ENCODE measurements around the gene AGAP1.

AGAP1 gene

DNA sequence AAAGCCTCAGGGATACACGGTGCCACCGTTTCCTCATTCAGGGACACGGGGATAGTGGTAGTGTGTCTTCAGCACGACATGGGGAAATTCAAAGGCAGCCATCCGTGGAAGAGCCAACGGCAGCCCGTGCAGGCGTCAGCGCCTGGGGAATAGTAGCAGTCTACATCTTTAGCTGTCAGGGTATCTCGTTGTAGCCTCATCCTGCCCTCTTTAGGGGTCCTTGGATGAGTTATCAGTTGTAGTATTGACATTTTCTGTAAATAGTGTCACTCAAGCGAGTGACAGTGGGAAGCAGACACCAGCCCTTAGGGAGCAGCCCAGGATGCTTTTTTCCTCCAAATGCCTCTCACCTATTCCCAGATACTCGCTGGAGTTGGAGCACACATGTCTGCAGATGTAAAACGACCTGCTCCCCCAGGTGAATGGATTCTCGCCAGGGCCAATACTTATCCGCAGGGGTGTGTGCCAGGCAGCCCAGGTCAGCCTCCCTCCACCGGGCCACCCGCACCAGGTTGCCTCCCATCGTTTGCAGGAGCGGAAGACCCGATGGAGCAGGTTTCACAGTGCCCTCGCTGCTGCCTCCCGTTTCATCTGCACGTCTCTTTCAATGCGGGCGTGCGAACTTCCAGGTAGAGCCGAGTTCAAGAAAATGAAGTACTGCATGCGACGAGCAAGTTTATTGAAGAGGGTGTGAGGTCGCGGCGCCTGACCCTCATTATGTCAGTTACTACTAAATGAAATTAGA lies 41.0 kb downstream of the AGAP1 start:
- DNase-seq: no peak

DNA sequence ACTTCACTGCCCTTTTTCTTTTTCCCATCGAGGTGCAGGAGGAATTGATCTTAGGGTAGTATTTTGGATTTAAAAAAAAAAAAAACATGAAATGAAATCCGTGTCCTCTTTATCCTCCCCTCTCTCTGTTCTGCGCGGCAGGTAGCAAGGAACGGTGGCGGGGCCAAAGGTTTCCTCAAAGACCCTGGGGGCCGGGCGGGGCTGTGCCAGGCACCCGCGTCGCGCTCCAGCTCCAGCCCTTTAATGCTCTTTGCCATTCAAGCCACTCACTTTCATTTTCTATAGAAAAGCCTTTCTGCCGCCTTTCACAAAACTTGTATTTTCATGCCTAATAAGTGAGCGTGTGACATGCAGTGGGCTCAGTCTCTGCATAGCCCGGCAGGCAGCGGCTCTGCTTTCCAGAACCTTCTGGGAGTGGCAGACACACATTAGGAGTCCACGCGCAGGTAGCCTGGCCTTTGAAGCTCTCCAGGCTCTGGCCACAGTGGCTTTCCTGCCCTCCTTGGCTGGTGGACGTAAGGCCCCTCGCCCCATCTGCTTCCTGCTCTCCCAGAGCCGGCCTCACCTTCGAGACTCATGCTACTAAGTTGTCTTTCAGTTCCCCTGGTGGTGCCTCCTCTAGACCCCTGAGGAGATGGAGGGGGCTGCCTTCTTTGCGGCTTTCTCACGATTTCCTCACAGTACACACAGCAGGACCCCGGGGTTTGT lies 41.7 kb downstream of the AGAP1 start:
- no peak for DNase-seq

DNA sequence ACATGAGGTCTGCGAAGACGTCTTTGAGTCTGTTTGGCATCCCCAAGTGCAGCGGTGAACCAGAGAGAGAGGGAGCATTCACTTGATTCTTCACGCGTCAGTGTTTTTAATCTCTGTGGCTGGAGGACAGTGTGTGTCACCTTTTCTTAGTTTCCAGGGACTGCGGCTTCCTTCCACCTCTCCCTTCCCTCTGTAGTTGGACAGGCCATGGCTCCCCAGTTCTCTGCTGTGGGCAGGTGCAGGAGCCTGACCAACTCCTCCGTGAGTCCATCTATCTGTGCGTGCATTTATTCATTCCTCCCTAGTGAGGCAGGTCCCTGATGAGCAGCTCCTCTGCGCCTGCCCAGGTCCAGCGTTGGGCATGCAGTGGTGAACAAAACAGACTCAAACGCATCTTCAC lies 42.9 kb downstream of the AGAP1 start:
- DNase-seq: no peak

DNA sequence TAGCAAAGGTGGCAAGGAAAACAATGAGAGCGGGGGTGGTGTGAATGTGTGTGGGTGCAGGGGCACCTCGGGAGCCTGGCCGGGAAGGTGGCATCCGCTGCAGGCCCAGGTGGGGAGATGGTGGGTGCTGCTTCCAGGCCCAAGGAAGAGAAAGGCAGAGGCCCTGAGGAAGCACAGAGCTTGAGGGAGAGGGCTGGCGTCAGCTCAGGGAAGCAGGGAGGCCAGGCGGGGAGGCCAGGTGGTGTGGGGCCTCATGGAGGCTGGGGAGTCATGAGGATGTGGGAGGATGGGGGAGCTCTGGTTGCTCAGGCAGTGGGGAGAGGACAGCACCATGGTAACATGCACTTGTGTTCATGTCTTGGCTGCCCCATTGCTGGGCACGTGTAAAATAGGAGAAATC lies 43.3 kb downstream of the AGAP1 start:
- DNase-seq: no peak

DNA sequence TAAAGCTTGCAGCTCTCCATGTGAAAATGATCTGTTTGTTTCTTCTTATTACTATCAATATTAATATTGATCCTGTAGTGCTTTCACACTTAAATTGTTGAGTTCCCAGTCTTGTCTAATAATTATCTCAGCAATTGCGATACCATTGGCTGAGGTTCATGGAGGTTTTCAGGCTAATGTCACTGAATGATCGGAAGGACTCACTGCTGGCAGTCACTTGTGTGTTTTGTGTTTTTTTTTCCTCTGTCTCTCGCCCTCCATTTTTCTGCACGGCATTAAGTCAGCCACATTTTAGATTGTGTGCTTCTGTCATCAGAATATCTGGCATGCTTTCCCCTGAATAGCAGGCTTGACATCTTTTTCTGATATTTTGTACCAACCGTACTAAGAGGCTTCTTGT lies 43.7 kb downstream of the AGAP1 start:
- DNase-seq: no peak

DNA sequence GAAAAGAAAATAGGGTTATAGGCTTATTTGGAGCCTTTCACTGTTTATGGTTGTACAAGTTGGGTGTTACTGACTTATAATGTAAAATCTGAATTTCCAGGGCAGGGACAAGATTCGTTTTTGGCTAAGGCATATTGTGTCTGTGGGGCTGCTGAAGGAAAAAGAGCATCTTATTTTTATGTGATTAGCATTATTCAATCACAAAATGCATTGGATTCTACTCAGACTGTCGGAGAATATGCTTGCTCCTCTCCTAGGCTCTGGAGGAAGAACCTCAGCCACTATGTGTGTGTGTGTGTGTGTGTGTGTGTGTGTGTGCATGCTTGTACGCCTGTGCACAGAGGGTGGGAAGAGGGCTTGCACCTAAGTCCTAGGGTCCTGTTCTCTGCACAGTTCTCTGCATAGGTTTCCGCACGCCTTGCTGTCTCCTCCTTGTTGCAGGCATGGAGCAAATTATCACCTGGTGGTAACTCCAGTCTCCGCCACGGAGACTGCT lies 44.3 kb downstream of the AGAP1 start:
- DNase-seq: no peak

DNA sequence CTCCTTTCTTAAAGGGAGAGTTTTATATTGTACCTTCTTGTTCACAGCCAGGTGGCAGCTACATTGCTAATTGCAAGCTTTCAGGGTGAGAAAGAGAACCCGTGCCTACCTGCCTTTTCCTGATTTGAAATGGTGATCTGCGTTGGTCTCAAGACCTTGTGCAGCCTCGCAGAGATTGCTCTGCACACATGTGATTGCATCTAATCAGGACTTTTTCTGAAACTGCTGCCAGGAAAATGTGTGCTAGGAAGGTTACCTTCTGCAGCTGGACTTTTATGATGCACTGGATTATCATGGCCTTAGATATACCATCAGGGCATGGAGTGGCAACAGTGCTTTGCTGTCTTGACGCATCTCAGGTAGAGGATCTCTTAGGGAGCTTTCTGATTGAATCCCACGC lies 45.1 kb downstream of the AGAP1 start:
- no peak for DNase-seq

DNA sequence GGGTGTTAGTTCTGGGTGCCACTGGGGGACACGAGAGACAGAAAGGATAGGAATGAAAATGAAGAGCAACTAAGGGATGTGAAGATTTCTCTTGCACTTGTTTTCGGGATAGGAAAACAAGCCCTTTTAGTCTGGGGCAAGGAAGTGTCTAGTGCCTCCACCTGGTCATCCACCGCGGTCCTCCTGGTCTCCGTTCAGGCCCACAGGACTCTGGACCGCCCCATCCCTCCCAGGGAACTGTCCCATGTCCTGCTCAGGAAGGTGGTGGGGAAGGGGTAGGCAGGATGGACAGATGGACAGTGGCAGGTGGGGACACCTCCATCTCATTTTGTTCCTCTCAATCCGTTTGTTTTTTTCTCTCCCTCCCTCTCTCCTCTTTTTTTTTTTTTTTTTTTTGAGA lies 45.9 kb downstream of the AGAP1 start:
- DNase-seq: no peak

DNA sequence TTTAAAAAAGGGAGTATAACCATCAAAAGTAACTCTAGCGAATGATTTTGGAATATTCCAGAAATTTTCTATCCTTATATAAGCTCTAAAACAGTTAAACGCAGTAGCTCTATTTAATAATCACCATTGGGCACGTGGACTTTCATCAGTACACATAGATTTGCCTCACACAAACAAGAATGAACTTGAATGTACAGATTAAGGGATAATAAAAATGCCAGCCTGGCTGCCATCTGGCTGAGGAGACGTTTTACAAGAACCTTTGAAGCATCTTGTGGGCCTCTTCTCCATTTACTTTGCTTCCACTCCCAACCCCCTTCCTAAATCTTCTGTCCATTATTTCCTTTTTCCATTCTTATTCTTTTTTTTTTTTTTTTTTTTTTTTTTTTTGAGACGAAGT lies 47.2 kb downstream of the AGAP1 start:
- DNase-seq: no peak

DNA sequence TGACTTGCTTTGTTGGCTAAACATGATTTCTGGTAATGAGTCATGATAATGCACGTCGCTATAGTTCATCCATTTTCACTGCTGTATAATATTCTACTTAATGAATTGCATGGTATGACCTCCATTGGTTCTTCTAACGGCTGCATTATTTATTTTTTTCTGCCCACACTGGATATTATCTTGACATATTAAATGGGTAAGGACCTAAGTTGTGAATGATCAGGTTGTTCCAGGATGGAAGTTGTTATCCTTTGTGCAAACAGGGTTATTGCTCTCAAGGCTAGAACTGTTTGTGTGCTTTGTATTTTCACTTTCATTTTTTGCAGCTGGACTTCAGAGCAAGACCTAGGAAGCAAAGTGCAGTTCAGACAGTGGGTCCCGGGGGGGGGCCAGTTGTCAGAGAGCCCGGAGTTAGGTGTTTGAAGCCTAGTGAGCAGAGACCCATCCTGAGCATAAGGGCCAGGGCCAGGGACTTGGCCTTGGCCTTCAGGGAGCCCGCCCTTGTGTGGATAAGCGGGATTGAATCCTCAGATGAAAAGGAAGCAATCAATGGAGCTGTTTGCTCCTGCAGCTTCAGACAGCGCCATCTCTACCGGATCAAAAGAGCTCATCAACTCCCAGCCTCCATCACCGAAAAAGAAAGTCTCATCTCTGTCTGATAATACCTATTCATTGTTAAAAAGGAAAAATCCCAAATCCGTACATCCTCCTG lies 48.2 kb downstream of the AGAP1 start:
- DNase-seq: no peak

DNA sequence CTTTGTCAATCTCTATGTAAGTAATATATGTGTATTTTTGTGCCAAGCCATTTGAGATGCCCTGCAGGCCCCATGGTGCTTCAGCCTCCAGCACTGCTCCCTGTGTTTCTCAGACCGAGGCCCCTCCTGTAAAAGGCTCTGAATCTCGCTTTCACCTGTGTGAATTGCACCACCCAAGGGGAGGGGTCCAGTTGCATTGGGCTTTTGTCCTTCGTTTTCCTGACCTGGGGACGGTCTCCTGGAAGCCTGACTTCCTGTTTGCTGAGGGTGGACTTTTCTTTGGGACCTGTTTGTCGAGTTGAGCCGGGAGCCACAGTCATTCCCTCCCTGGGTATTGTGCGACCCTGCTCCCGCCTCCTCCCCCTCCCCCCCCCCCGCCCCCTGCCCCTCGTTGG lies 48.9 kb downstream of the AGAP1 start:
- no peak for DNase-seq

DNA sequence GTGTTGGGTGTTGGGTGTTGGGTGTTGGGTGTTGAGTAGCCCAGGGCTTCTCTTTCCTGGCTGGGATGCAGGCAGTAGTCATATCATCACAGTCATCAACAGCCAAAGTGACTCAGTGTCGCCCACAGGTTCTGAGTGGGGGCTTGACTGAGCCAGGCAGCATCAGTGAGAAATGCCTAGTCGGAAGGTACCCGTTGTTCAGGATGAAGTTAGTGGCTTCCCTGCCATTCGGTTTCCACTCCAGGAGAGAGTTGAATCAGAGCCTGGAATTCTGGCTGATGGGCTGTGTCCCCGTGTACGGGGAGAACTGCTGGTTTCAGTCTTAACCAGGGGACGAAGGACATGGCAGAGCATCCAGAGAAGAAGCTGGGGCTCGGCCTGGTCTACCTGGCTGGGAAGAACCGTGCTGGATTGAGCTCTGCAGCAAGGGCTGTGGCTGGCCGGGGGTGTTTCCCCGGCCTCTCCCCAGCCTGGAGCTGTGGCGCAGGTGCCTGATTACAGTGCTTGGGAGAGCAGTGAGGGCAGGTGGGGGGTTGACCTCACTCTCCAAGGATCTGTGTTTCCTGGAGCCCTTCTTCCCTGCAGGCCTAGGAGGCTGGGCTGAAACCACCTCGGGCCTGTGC lies 49.4 kb downstream of the AGAP1 start:
- DNase-seq: no peak

DNA sequence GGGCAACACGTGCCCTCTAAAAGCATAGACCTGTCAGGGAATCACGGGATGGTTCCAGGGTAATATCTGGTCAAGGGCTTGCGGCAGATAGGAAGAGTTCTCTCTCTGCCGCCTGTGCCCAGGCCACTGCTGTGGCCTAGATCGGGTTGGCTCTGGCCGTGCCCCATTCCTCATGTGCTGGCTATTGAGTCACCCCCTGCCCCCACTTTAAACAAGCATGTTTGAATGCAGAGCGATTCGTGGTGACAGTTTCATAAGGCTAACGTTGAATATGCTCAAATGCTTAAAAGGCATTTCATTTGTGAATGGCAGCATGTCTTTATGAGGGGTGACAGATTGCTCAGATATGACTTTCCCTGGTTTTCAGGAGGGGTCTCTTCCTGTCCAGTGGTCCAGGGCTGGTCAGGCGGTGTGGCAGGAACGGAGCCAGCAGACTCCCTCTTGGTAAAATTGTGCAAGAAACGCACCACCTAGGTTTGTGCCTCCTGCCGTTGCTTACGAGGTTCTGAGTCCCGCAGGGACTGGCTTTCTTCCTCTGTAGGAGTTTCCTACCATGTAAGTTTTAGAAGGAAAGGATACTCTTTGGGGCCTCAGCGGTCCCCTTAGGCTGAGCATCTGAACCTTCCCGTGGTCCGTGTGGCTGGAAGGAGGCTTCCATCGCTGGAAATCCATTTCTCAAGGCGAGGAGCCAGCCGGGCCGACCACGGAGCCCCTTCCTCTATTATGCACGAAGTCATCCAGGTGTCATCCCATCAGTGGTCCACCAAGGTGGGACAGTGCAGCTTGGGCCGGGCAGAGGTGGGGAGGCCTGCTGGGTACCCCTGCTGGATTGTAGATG lies 50.2 kb downstream of the AGAP1 start:
- no peak for DNase-seq

DNA sequence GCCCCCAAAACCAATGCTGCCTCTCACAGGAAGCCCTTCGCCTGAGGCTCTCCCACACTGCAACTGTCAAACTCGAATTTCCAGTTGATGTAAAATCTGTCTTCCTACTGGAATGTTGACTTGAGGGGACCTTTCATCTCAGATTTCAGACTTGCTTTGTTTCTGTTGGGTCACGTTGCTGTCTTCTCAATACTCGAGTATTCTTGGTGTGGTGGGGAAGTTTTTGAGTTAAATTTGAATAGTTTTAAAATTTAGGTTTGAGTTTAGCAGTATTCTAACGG lies 50.8 kb downstream of the AGAP1 start:
- DNase-seq: no peak

DNA sequence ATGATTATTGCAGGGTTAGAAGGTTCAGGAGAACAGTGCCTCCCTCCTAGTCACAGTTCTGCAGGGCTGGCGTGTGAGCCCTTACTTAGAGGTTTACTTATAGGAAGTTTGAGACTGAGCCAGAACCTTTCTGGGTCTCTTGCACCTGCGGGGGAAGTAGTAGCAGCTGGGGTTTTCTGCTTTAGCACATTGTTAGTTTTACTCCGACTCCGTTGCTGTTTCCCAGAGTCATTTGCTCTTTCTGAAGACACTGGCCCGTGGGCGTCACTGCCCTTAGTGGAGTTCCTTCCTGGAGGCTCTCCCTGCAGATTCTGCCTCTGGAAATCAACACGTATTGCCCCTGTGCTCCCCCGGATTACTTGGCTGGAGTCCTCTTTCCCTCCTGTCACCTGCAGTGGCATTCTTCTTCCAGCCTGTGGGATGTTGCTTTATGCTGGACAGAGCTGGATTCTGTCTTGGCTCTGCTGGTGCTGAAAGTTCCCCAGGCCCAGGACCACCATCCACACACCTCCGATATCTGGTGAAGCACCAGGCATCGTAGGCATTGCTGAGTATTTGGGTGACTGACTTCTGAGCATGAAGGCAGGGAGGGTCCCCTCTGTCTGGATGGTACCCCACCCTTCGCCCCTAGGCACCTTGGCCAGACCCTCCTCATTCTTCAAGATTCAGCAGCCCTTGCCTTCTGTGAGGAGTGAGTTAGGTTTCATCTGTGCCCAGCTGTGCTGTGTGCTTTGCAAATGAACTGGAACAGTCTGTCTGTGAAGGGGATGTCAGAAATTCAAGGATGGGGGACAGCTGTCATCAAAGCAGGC lies 51.7 kb downstream of the AGAP1 start:
- no peak for DNase-seq

DNA sequence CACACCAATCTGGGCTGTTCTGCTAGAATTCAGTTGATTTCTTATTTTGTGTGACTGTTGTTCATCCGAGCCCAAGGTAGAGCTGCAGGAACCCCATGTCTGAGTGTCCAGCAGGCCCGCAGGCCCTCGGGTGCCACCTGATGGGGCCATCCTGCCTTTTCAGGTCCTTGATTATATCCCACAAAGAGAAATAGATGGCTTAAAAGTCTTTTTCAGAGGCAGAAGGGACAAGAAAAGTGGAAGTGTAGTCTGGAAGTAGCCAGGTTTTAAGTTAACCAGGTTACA lies 52.2 kb downstream of the AGAP1 start:
- DNase-seq: no peak

DNA sequence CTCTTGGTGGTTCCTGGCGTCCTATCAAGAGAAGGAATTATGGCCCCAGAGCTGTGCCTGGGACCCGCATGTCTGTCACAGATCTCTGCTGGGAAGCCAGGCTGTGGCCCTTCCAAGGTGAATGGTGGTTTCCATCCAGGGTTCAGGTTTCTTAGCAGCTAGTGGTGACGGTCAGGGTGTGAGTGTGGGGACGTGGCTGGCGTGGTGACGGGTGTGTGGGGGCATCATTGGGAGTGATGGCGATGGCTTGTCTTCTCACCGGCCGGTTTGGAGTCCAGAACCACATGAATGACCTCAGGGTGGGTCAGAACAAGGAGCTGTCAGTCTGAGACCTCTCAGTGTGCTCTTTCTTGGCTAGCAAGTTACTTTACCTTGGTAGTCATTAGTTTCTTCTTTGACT lies 52.6 kb downstream of the AGAP1 start:
- DNase-seq: no peak

DNA sequence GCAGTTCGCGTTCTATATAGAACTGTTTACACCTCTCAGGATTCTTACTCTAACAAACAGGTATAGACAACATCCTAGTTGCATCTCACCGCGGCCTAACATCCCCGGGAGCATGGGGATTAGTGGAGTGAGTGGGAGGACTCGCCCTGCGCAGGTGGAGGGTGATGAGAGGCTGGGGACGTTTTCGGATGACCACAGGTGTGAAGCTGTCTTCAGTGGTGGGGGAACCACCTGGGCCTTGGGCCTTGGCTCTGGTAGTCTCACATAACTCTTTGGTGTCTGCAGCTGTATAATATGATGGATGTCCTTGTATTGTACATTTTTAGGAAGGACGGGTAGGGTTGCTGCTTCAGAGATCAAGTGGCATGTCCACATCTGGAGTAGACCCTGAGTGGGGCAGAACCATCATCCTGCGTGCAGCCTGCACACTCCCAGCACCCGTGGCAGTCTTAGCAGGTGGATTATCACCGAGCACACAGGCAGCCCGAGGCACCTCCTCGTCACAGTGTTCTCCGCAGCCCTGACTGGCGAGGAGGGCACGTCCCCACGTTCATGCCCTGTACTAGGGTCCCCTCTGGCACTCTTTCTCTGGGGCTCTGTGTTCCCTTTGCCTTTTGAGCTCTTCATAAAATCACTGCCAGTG lies 56.0 kb downstream of the AGAP1 start:
- no peak for DNase-seq

DNA sequence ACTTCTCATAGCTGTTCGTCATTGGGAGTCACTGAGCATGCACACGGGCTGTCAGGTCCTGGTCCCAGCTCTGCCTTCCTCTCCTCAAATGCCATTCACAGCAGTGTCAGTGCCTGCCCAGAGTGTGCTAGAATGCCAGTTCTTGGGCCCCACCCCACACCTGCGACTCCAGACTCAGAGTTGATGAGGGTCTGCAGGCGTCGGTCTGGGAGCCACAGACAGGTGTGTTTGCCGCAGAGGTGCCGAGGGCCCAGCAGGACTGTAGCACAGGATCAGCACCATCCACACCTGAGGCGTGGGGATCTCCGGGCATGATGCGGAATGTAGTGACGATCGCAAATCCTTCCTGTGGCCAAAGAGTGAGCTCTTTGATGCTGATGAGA lies 56.5 kb downstream of the AGAP1 start:
- no peak for DNase-seq

DNA sequence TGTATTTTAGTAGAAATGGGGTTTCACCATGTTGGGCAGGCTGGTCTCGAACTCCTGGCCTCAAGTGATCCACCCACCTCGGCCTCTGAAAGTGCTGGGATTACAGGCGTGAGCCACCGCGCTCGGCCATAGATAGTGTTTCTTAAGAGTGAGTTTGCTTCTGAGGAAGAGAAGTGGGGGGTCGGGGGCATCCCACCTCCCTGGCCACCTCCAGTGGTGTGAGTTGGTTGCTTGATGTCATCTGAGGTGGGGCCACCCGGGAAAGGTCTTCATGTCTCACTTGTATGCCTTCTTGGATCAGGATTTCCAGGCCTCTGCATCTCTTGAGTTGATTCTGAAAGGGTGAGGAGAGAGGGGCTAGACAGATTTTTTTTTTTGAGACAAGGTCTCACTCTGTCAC lies 57.1 kb downstream of the AGAP1 start:
- DNase-seq: no peak

DNA sequence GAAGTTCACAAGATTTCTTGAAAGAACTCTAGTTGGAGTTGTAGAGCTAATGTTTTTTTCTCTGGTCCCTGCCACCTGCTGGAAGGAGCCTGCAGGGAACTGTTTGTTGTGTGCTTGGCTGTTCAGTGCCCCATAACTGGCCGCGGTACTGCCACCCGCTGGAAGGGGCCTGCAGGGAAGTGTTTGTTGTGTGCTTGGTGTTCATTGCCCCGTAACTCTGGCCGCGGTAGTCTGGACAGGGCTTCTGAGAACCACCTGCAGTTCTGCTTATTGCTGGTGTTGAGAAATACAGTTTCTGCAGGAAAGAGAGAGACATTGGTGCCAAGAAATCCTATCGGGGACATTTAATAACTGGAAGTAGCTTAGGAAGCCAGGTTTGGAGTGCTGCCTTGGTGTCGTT lies 58.1 kb downstream of the AGAP1 start:
- DNase-seq: no peak

DNA sequence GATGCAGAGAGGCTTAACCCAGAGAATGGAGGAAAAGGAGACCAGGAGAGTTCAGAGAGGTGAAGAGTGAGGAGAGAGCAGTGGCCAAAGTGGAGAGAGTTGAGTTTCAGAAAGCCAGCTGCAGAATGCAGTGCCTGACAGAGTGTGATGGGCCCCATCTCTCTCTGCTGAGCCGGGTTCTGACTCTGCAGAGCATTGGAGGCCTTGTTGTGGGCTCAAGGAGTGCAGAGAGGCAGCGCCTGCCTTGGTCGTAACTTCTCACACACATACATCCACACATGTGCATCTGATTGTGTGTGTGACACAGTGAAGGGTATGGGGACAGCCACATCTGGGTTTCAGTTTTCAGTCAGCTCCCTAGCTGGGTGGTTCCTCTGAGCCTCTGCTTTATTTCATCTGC lies 58.8 kb downstream of the AGAP1 start:
- no peak for DNase-seq

Data from CD4-positive, alpha-beta T cell treated with Interleukin-4 for 4 hours (primary cell).